GM12878 (cell line): Measurements from ENCODE around the gene PTRH2. TPM values are rescaled to one million over a fixed set of nuclear protein-coding genes. Genes with fewer than 3 reads are reported as not detected.

Source experiments
- ATAC-seq: fragments of 200-7000 bp; cut with Tn5 transposase; 3 replicates; pipeline ENCODE4 v1.9.1; 2020; ENCODE audit warnings: mild to moderate bottlenecking, moderate library complexity
- BruUV-seq: library from RNA; stranded (reverse); fragments of 400-500 nt; replicated peaks from 2 replicates; lab custom pipeline; 2021; lab: Mats Ljungman, UMichigan
- CTCF ChIA-PET: fragments of 300-600 bp; sonication (Branson Sonifier 250); formaldehyde crosslinking; extraction: SDS; loops from one replicate; lab custom pipeline; 2021; ENCODE audit warnings: inconsistent platforms; lab: Yijun Ruan, JAX
- POLR2A ChIA-PET: fragments of 350-600 bp; formaldehyde crosslinking; extraction: SDS; loops from one replicate; lab custom pipeline; 2021; ENCODE audit warnings: inconsistent platforms; lab: Charles Lee
- RAD21 ChIA-PET: fragments of 300-600 bp; sonication (Branson Sonifier 250); formaldehyde crosslinking; loops from one replicate; lab custom pipeline; 2023; ENCODE audit warnings: antibody characterized with exemption; ENCODE audit not compliant: unreplicated experiment; lab: Charles Lee
- SMC1A ChIA-PET: fragments of 300-600 bp; sonication (Branson Sonifier 250); formaldehyde crosslinking; loops from one replicate; lab custom pipeline; 2023; ENCODE audit not compliant: unreplicated experiment, uncharacterized antibody; lab: Charles Lee
- DNase-seq: peaks from one replicate; pipeline ENCODE4 v3.0.0-alpha.2; 2011; ENCODE audit warnings: low read depth, low spot score
- FAIRE-seq: peaks from 3 replicates; lab custom pipeline; 2011; peaks lifted over from hg19 to GRCh38; lab: Jason Lieb, UNC
- H2AFZ ChIP-seq: 2 replicates; pipeline ENCODE4 v1.6.0; 2011; ENCODE audit warnings: low read depth, low read length, control low read depth; ENCODE audit not compliant: control insufficient read depth
- H3K27ac ChIP-seq: 2 replicates; pipeline ENCODE4 v1.5.1; 2011; ENCODE audit warnings: control low read depth; ENCODE audit not compliant: control insufficient read depth, insufficient read depth
- H3K27me3 ChIP-seq, 2 experiments: replicated peaks in 1 of 2; 2 replicates each; pipeline versions ENCODE4 v1.6.0 to v1.6.1; 2011; ENCODE audit warnings: low read length in 1 of 2; ENCODE audit not compliant: control insufficient read depth in 2 of 2, insufficient read depth in 2 of 2
- H3K36me3 ChIP-seq, 2 experiments: 2 replicates each; pipeline ENCODE4 v1.5.1; 2011; ENCODE audit warnings: low read length in 1 of 2; ENCODE audit not compliant: control insufficient read depth in 2 of 2, insufficient read depth in 2 of 2
- H3K4me1 ChIP-seq: 2 replicates; pipeline ENCODE4 v1.6.1; 2011; ENCODE audit warnings: mild to moderate bottlenecking, low read length, moderate library complexity, mixed read lengths; ENCODE audit not compliant: control insufficient read depth, insufficient read depth
- H3K4me2 ChIP-seq: 2 replicates; pipeline ENCODE4 v1.6.0; 2011; ENCODE audit warnings: control low read depth; ENCODE audit not compliant: control insufficient read depth, insufficient read depth
- H3K4me3 ChIP-seq: fragments of 200-600 bp; sonication (generic); 2 replicates; pipeline ENCODE4 v1.5.1; 2016
- H3K79me2 ChIP-seq: 2 replicates; pipeline ENCODE4 v1.6.0; 2011; ENCODE audit warnings: low read length; ENCODE audit not compliant: control insufficient read depth, insufficient read depth
- H3K9ac ChIP-seq: 2 replicates; pipeline ENCODE4 v1.8.0; 2011; ENCODE audit warnings: low read length, control low read depth, mixed read lengths; ENCODE audit not compliant: control insufficient read depth, insufficient read depth
- H3K9me3 ChIP-seq: replicated peaks from 3 replicates; pipeline ENCODE4 v1.5.1; 2011; ENCODE audit warnings: mild to moderate bottlenecking, low read length; ENCODE audit not compliant: control insufficient read depth, insufficient read depth
- H4K20me1 ChIP-seq: 2 replicates; pipeline ENCODE4 v1.6.0; 2011; ENCODE audit not compliant: control insufficient read depth, insufficient read depth
- BCLAF1 ChIP-seq: fragments of 450-650 bp; IDR thresholded peaks from 2 replicates; pipeline ENCODE4 v1.6.1; 2017; ENCODE audit warnings: antibody characterized with exemption, mild to moderate bottlenecking, moderate library complexity
- ESRRA ChIP-seq: IDR thresholded peaks from 2 replicates; pipeline ENCODE4 v1.6.1; 2012; ENCODE audit warnings: mild to moderate bottlenecking, low read length, improper control_type of control experiment
- HDAC6 ChIP-seq: fragments of 200-600 bp; sonication (generic); IDR thresholded peaks from one replicate; pipeline ENCODE4 v1.8.0; 2017; ENCODE audit warnings: antibody characterized with exemption; ENCODE audit not compliant: unreplicated experiment
- IKZF2 ChIP-seq, 2 experiments: fragments of 450-650 bp; IDR thresholded peaks; 2 replicates each; pipeline ENCODE4 v1.6.1; 2017; ENCODE audit warnings: mild to moderate bottlenecking in 2 of 2, moderate library complexity in 2 of 2
- MTA2 ChIP-seq: fragments of 450-650 bp; IDR thresholded peaks from 2 replicates; pipeline ENCODE4 v1.6.1; 2016; ENCODE audit warnings: low read depth, mild to moderate bottlenecking, moderate library complexity
- NFYB ChIP-seq: IDR thresholded peaks from 2 replicates; pipeline ENCODE4 v1.6.1; 2011; ENCODE audit warnings: low read depth, mild to moderate bottlenecking, low read length, improper control_type of control experiment, moderate library complexity; ENCODE audit not compliant: insufficient read depth
- POLR2AphosphoS2 ChIP-seq: IDR thresholded peaks from 2 replicates; pipeline ENCODE4 v1.6.1; 2011; ENCODE audit warnings: low read depth, mild to moderate bottlenecking, low read length, improper control_type of control experiment, moderate library complexity
- POU2F2 ChIP-seq: IDR thresholded peaks from 3 replicates; pipeline ENCODE4 v1.6.1; 2011; ENCODE audit warnings: low read depth, mild to moderate bottlenecking, low read length, borderline replicate concordance
- SMC3 ChIP-seq: IDR thresholded peaks from 2 replicates; pipeline ENCODE4 v1.6.1; 2011; ENCODE audit warnings: low read length, improper control_type of control experiment, borderline replicate concordance
- TBL1XR1 ChIP-seq: IDR thresholded peaks from 2 replicates; pipeline ENCODE4 v1.6.1; 2012; ENCODE audit warnings: low read depth, low read length, improper control_type of control experiment
- WGBS: methylation state at CpG from one replicate; pipeline ENCODE4 v1.1.6; 2016; ENCODE audit warnings: low lambda C conversion rate; ENCODE audit not compliant: insufficient replicate concordance, insufficient coverage; ENCODE audit errors: missing lambda C conversion rate; 5-methylcytosine and 5-hydroxymethylcytosine counted together
- in situ Hi-C: fragments of 300-500 bp; cut with MboI; formaldehyde crosslinking; loops from 9 replicates; pipeline ENCODE4 v1.14.3; 2018; ENCODE audit warnings: mixed read lengths
- intact Hi-C: fragments of 100-400 bp; cut with micrococcal nuclease; formaldehyde crosslinking; loops from one replicate; pipeline ENCODE4 v1.14.2; 2022; ENCODE audit not compliant: unreplicated experiment
- polyA plus RNA-seq, 11 experiments: library from polyadenylated mRNA; depleted of rRNA in 4 of 11; unstranded in 6 of 11; stranded (reverse) in 5 of 11; fragments of >200 nt; fragmentation: Nextera tagmentation in 4 of 11; fragmentation: Illumina TruSeq in 1 of 11; extraction: Ambion mirVana in 4 of 11; extraction: Trizol in 1 of 11; gene quantifications; 1 replicate in 1 of 11; 2 replicates in 10 of 11; pipeline versions ENCODE4 v1.2.1 to v1.2.3, GENCODE V29; 2011 to 2016; ENCODE audit warnings: inconsistent platforms in 2 of 11, missing spikeins in 2 of 11, low read depth in 1 of 11
- total RNA-seq, 4 experiments: library from RNA; depleted of rRNA in 3 of 4; stranded (reverse); fragments of >200 nt in 3 of 4; fragmentation: Illumina TruSeq in 1 of 4; extraction: Trizol in 1 of 4; gene quantifications; 2 replicates each; pipeline versions ENCODE4 v1.2.1 to v1.2.3, GENCODE V29; 2013 to 2021
- TF ChIP-seq, protein P1 (sequence below): IDR thresholded peaks from 2 replicates; pipeline ENCODE4 v1.6.1; 2011; ENCODE audit warnings: mild to moderate bottlenecking, low read depth, low read length, moderate library complexity; ENCODE audit not compliant: insufficient replicate concordance
- TF ChIP-seq, protein P2 (sequence below): IDR thresholded peaks from 2 replicates; pipeline ENCODE4 v1.6.1; 2012; ENCODE audit warnings: improper control_type of control experiment, low read depth, low read length; ENCODE audit not compliant: insufficient replicate concordance

The PTRH2 gene
- total and polyA plus RNA-seq, 10 of the 15 experiments (the other 5 are each of a cell fraction or from before 2014, with no cell fraction given) = 37.7 to 156 (median 63.4) TPM

DNA sequence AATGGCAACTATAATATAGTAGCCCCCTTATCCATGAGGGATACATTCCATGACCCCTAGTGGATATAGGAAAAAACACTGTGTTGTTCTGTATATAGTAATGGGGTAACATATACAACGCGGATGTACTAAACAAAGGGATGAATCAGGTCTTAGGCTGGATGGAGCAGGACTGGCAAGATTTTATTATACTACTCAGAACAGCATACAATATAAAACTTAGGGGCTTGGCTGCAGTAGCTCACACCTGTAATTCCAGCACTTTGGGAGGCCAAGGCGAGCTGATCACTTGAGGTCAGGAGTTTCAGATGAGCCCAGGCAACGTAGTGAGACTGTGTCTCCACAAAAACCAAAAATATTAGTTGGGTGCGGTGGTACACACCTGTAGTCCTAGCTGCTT is 27.0 kb upstream of the PTRH2 start:
- WGBS = 99% methylated on average over 5 of the region's 5 CpGs
- H3K4me1 ChIP-seq = no peaks in the 10 kb centered on the region; the same call in 1 of the 2 replicates
- no peaks in the 10 kb centered on the region for H3K27me3 ChIP-seq
- H3K4me3 ChIP-seq = no peak overlapping the region
- H3K4me2 ChIP-seq = no peak overlapping the region
- H3K27ac ChIP-seq = no peak overlapping the region
- ChIA-PET POLR2A (interaction anchor here (1.0 kb wide), 1 partner anchor 9 kb away, joined by 4 read pairs; no protein-coding TSS in a partner anchor), CTCF (interaction anchor here (0.6 to 1.3 kb wide), 5 partner anchors 11 to 342 kb away, joined by 3 to 8 read pairs (median 4); no protein-coding TSS in a partner anchor), SMC1A (interaction anchor here (0.7 to 1.4 kb wide), 4 partner anchors 9 to 506 kb away, joined by 3 read pairs; no protein-coding TSS in a partner anchor), RAD21 (interaction anchor here (1.2 kb wide), 1 partner anchor 11 kb away, joined by 3 read pairs; no protein-coding TSS in a partner anchor)
- in situ Hi-C loops (no loop called here), intact Hi-C loops (no loop called here)
- DNase-seq (no peak), ATAC-seq (no peak), FAIRE-seq (no peak)
- no peaks in the 10 kb centered on the region for H4K20me1 ChIP-seq
- H3K79me2 ChIP-seq = peaks cover 2% of the 10 kb centered on the region; the same call in 1 of the 2 replicates
- H2AFZ ChIP-seq = no peak overlapping the region
- peaks cover 0 to 6% of the 10 kb centered on the region in 2 experiments; a peak in 1 of 4 replicates for H3K36me3 ChIP-seq
- BruUV-seq = no TSS peak
- H3K9me3 ChIP-seq = no peaks in the 10 kb centered on the region
- no peak overlapping the region for H3K9ac ChIP-seq
- no peak for TF ChIP-seq ESRRA
- TF ChIP-seq, protein P1, sequence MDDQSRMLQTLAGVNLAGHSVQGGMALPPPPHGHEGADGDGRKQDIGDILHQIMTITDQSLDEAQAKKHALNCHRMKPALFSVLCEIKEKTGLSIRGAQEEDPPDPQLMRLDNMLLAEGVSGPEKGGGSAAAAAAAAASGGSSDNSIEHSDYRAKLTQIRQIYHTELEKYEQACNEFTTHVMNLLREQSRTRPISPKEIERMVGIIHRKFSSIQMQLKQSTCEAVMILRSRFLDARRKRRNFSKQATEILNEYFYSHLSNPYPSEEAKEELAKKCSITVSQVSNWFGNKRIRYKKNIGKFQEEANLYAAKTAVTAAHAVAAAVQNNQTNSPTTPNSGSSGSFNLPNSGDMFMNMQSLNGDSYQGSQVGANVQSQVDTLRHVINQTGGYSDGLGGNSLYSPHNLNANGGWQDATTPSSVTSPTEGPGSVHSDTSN = no peak
- TF ChIP-seq TBL1XR1 = no peak
- TF ChIP-seq POLR2AphosphoS2 = no peak
- no peak for TF ChIP-seq IKZF2 (IDR thresholded peaks at IDR 0.05)
- TF ChIP-seq, protein P2, sequence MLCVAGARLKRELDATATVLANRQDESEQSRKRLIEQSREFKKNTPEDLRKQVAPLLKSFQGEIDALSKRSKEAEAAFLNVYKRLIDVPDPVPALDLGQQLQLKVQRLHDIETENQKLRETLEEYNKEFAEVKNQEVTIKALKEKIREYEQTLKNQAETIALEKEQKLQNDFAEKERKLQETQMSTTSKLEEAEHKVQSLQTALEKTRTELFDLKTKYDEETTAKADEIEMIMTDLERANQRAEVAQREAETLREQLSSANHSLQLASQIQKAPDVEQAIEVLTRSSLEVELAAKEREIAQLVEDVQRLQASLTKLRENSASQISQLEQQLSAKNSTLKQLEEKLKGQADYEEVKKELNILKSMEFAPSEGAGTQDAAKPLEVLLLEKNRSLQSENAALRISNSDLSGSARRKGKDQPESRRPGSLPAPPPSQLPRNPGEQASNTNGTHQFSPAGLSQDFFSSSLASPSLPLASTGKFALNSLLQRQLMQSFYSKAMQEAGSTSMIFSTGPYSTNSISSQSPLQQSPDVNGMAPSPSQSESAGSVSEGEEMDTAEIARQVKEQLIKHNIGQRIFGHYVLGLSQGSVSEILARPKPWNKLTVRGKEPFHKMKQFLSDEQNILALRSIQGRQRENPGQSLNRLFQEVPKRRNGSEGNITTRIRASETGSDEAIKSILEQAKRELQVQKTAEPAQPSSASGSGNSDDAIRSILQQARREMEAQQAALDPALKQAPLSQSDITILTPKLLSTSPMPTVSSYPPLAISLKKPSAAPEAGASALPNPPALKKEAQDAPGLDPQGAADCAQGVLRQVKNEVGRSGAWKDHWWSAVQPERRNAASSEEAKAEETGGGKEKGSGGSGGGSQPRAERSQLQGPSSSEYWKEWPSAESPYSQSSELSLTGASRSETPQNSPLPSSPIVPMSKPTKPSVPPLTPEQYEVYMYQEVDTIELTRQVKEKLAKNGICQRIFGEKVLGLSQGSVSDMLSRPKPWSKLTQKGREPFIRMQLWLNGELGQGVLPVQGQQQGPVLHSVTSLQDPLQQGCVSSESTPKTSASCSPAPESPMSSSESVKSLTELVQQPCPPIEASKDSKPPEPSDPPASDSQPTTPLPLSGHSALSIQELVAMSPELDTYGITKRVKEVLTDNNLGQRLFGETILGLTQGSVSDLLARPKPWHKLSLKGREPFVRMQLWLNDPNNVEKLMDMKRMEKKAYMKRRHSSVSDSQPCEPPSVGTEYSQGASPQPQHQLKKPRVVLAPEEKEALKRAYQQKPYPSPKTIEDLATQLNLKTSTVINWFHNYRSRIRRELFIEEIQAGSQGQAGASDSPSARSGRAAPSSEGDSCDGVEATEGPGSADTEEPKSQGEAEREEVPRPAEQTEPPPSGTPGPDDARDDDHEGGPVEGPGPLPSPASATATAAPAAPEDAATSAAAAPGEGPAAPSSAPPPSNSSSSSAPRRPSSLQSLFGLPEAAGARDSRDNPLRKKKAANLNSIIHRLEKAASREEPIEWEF = no peak
- TF ChIP-seq BCLAF1 = no peak
- no peak for TF ChIP-seq POU2F2
- TF ChIP-seq NFYB = no peak
- no peak for TF ChIP-seq HDAC6
- no peak for TF ChIP-seq MTA2
- TF ChIP-seq SMC3 = no peak
